Measurements from ENCODE around the gene SAMD4B. TPM values are rescaled to one million over a fixed set of nuclear protein-coding genes. Genes with fewer than 3 reads are reported as not detected.

SAMD4B gene
- total RNA-seq, 4 donors from 2014 or later: 49.1 to 131 (median 75.2) TPM

GRCh38 chr19:39359026-39359425 is 16.8 kb downstream of the SAMD4B start:
- peaks cover 0 to 35% (median 6%) of the 10 kb centered on the region in 3 donors for H3K4me1 ChIP-seq
- H3K4me3 ChIP-seq: no peak overlapping the region
- H3K27ac ChIP-seq: no peak overlapping the region
- intact Hi-C loops (cut with DNase I): no loop called here
- 87 to 98% methylated on average over 3 of the region's 3 CpGs for WGBS, 2 donors
- peaks cover 18 to 99% (median 50%) of the 10 kb centered on the region in 3 donors for H3K36me3 ChIP-seq
- H3K27me3 ChIP-seq: no peaks in the 10 kb centered on the region
- DNase-seq: no peak
- TF ChIP-seq CTCF (IDR thresholded peaks at IDR 0.05) (no peak), POLR2A (IDR thresholded peaks at IDR 0.05) (no peak)
- no peaks in the 10 kb centered on the region for H3K9me3 ChIP-seq

DNA sequence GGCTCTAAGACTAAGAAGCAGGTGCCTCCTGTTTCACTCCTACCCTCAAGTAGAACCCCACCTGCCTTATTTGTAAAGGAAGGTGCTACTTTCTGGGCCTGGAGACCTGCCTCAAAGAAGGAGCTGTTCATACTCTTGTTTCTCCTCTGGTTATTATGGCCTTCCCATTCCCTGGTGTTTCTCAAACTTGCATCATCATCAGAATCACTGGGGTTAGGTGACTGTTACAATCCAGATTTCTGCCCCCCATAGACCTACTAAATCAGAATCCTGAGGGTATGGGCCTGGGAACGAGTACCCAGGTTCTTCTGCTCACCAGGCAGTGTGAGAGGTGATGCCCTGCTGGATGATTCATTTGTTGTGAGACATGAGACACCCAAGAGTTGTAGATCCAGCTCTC is 18.4 kb downstream of the SAMD4B start:
- Histone ChIP-seq H3K4me3 (no peak overlapping the region), H3K27ac (peak overlapping the region in 3 of 4 donors; percentile 39 to 76 (median 56)), H3K9me3 (no peaks in the 10 kb centered on the region), H3K27me3 (no peaks in the 10 kb centered on the region), H3K36me3 (peaks cover 23 to 99% (median 39%) of the 10 kb centered on the region in 3 donors), H3K4me1 (peaks cover 0 to 51% (median 6%) of the 10 kb centered on the region in 3 donors)
- intact Hi-C loops (cut with DNase I): no loop called here
- 100% methylated on average over 1 of the region's 1 CpG for WGBS, 2 donors
- no peak for DNase-seq
- TF ChIP-seq CTCF (IDR thresholded peaks at IDR 0.05) (no peak), POLR2A (IDR thresholded peaks at IDR 0.05) (no peak)

DNA sequence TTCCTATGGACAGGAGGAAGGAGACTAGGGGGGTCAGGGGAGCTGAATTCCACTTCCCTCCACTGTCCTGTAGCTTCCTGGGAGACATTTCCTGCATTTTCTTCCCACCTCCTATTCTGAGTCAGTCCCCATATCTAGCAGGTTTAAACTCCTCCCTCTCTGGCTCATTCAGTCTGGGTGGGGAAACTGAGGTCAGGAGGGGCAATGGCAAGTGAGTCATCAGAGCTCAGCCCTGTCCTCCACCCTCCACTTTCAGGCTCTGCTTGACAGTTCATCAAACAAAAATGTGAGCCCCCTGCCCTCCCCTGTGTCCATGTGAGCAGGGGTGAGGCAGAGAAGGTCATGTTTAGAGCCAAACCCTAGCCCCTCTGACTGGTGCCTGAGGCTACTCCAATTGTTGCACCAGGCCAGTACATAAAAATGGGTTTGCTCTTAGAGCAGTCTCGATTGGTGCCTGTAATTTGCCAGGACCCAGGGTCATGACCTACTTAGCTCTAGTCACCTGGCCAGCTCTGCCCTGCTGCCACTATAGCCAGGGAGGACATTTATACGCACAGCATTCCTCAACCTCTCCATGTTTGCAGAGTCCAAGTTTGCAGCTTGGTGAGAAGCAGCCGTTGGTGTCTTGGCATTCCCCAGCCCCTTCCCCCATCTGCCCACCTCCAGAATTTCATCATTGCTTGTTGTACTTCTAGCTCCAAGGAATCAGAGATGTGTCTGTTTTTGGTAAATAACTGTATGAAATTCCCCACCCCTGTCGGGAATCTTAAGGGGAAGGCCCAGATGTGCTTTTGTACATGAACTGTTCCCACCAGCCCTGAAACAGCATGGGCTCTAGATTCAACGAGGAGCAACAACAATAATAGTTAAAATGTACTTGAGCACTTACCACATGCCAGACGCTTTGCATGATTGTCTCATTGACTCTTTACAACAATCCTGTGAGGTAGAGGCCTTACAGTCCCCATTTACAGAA is 20.7 kb downstream of the SAMD4B start:
- 63 to 69% methylated on average over 5 of the region's 6 CpGs for WGBS, 2 donors
- Histone ChIP-seq H3K27ac (peak overlapping the region; percentile 40 to 88 (median 77)), H3K4me1 (peaks cover 0 to 51% (median 6%) of the 10 kb centered on the region in 3 donors), H3K4me3 (no peak overlapping the region), H3K9me3 (no peaks in the 10 kb centered on the region), H3K36me3 (peaks cover 7 to 99% (median 16%) of the 10 kb centered on the region in 3 donors), H3K27me3 (no peaks in the 10 kb centered on the region)
- TF ChIP-seq POLR2A (IDR thresholded peaks at IDR 0.05) (no peak), CTCF (IDR thresholded peaks at IDR 0.05) (no peak)
- no peak for DNase-seq
- intact Hi-C loops (cut with DNase I): no loop called here

GRCh38 chr19:39363901-39364457 is 21.8 kb downstream of the SAMD4B start:
- intact Hi-C loops (cut with DNase I): no loop called here
- TF ChIP-seq POLR2A (IDR thresholded peaks at IDR 0.05) (no peak), CTCF (IDR thresholded peaks at IDR 0.05) (no peak)
- DNase-seq: no peak
- no peak overlapping the region for H3K4me3 ChIP-seq
- 53 to 54% methylated on average over 2 to 3 of the region's 5 CpGs for WGBS, 2 donors
- peak overlapping the region; percentile 40 to 88 (median 77) for H3K27ac ChIP-seq
- no peaks in the 10 kb centered on the region for H3K9me3 ChIP-seq
- no peaks in the 10 kb centered on the region for H3K27me3 ChIP-seq
- peaks cover 0 to 51% (median 6%) of the 10 kb centered on the region in 3 donors for H3K4me1 ChIP-seq
- peaks cover 7 to 99% (median 17%) of the 10 kb centered on the region in 3 donors for H3K36me3 ChIP-seq

- 100% methylated on average over 1 of the region's 1 CpG for WGBS, 2 donors
- no peak overlapping the region for H3K4me3 ChIP-seq
- H3K27ac ChIP-seq: peak overlapping the region in 2 of 4 donors; percentile 52 to 76
- H3K9me3 ChIP-seq: no peaks in the 10 kb centered on the region
- no peak for DNase-seq
- peaks cover 7 to 99% (median 22%) of the 10 kb centered on the region in 3 donors for H3K36me3 ChIP-seq
- TF ChIP-seq POLR2A (IDR thresholded peaks at IDR 0.05) (no peak), CTCF (IDR thresholded peaks at IDR 0.05) (no peak)
- no peaks in the 10 kb centered on the region for H3K27me3 ChIP-seq
- peaks cover 0 to 56% (median 6%) of the 10 kb centered on the region in 3 donors for H3K4me1 ChIP-seq
- intact Hi-C loops (cut with DNase I): no loop called here
Measured at GRCh38 chr19:39365531-39365930, 23.3 kb downstream of the SAMD4B start.
